ENCODE results near the gene FOXO6. TPM values are rescaled to one million over a fixed set of nuclear protein-coding genes. Genes with fewer than 3 reads are reported as not detected.

Gene FOXO6
- total RNA-seq, 6 experiments from 2014 or later = 0.12 to 0.55 (median 0.54) TPM; not detected in 3

DNA sequence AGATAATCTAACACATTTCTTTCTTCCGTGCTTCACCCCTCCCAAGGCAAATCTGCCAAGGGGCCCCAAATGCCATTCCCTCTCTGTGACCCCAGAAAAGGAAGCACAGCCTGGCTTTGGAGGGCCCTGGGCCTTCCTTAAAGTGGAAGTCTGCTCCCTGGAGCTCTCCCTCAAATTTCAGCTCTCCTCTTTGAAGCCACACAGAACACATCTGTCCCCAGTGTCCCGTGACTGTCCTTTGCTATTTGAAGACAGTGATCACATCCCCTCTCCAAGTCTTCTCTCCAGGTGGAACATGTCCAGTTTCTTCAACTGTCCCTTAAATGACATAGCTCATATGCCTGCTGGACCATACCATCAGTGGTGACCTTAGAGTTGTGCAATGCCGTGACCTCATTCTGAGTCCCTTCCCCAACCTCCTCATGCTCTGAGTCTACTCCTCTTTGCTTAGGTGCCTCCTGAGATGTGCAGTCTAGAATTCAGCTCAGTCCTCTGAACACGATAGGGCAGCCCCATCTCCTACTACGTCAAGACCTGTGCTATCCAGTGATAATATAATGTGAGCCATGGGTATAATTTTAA is 18.4 kb upstream of the FOXO6 start:
- Histone ChIP-seq H3K36me3 (no peaks in the 10 kb centered on the region), H3K27ac (no peak overlapping the region), H3K4me3 (no peak overlapping the region), H3K27me3 (no peaks in the 10 kb centered on the region), H3K9me3 (peaks cover 0 to 5% (median 0%) of the 10 kb centered on the region in 4 donors), H3K4me1 (no peaks in the 10 kb centered on the region)
- 63% methylated on average over 4 of the region's 5 CpGs for WGBS (ENCODE audit: insufficient coverage, low coverage, low lambda C conversion rate, missing lambda C conversion rate)
- DNase-seq (peak in 1 of 3 donors; percentile 31), ATAC-seq (no peak)
- intact Hi-C loops (cut with DNase I) = no loop called here
- TF ChIP-seq POLR2A (IDR thresholded peaks at IDR 0.05) = no peak
- TF ChIP-seq, protein P1, sequence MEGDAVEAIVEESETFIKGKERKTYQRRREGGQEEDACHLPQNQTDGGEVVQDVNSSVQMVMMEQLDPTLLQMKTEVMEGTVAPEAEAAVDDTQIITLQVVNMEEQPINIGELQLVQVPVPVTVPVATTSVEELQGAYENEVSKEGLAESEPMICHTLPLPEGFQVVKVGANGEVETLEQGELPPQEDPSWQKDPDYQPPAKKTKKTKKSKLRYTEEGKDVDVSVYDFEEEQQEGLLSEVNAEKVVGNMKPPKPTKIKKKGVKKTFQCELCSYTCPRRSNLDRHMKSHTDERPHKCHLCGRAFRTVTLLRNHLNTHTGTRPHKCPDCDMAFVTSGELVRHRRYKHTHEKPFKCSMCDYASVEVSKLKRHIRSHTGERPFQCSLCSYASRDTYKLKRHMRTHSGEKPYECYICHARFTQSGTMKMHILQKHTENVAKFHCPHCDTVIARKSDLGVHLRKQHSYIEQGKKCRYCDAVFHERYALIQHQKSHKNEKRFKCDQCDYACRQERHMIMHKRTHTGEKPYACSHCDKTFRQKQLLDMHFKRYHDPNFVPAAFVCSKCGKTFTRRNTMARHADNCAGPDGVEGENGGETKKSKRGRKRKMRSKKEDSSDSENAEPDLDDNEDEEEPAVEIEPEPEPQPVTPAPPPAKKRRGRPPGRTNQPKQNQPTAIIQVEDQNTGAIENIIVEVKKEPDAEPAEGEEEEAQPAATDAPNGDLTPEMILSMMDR (IDR thresholded peaks at IDR 0.05) = no peak

DNA sequence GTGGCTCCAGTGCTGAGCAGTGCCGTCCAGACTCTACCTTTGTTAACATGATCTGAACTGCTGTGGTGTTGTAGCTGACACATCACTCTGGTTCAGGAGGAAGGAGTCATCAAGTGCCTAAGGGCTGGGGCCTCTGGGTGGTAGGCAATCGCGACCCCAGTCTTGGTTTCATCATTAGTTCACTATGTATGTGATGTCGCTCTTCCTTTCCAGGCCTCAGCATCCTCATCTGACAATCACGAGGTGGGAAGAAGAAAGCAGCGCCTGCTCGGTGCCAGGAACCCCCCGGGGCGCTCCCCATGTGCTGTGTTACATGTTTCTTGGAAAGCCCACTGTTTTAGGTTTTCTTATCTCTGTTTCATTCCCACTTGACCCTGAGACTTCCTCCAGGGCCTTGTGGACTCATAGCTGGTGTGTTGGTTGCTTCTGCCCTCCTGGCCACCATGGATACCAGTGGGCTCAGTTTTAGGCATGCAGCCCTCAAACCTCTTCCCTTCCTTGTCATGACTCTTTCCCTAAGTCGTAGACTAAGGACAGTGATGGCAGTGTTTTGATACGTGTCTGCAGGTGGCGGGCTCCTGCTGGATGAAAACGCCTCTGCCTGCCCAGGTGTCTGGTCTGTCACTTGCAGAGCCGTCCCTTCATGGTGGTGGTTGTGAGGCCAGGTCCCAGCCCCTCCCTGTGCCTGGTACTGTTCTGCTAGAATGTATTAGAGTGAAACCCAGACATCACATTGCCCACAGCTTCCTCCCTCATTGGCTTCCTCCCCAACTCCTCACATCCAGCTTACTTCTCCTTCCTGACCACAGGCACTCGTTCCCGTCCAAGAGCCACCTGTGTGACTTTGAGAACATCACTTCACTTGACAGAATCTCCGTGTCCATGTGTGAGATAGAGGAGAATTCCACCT is 17.2 kb upstream of the FOXO6 start:
- WGBS (ENCODE audit: insufficient coverage, low coverage, low lambda C conversion rate, missing lambda C conversion rate) = 65% methylated on average over 7 of the region's 17 CpGs

DNA sequence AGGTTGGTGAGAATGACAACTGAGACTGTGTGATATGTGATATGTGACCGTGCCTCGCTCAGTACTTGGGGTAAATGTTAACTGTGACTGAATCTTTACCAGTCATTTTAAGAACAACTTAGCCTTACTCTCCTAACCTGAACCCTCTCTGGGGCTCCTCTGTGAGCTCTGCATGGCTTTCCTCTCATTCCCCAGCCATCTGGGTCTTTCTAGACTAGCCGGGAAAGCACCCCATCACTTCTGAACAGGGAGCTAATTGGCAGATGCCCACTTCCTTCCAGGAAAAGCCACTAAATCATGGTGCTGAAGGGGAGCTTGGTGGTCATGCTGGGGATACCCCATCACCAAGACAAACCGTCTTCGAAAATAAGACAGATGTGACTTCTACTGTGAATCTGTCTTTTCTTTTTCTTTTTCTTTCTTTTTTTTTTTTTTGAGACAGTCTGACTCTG is 16.5 kb upstream of the FOXO6 start:
- TF ChIP-seq, protein P1 (IDR thresholded peaks at IDR 0.05) = no peak
- TF ChIP-seq POLR2A (IDR thresholded peaks at IDR 0.05) = no peak
- Histone ChIP-seq H3K9me3 (no peaks in the 10 kb centered on the region), H3K4me1 (peaks cover 0 to 1% (median 0%) of the 10 kb centered on the region in 4 donors), H3K36me3 (no peaks in the 10 kb centered on the region), H3K27ac (no peak overlapping the region), H3K27me3 (no peaks in the 10 kb centered on the region), H3K4me3 (no peak overlapping the region)
- ATAC-seq = no peak
- intact Hi-C loops (cut with DNase I) = no loop called here
- DNase-seq = no peak
- 56% methylated on average over 5 of the region's 5 CpGs for WGBS (ENCODE audit: insufficient coverage, low coverage, low lambda C conversion rate, missing lambda C conversion rate)

More for the DNA sequence above, 17.2 kb upstream of the FOXO6 start:
- Histone ChIP-seq H3K9me3 (no peaks in the 10 kb centered on the region), H3K27me3 (no peaks in the 10 kb centered on the region), H3K4me3 (no peak overlapping the region), H3K4me1 (no peaks in the 10 kb centered on the region), H3K27ac (no peak overlapping the region), H3K36me3 (no peaks in the 10 kb centered on the region)
- intact Hi-C loops (cut with DNase I) = no loop called here
- TF ChIP-seq, protein P1 (IDR thresholded peaks at IDR 0.05) = no peak
- TF ChIP-seq POLR2A (IDR thresholded peaks at IDR 0.05) = no peak
- ATAC-seq (no peak), DNase-seq (peak in 1 of 3 donors; percentile 23)

DNA sequence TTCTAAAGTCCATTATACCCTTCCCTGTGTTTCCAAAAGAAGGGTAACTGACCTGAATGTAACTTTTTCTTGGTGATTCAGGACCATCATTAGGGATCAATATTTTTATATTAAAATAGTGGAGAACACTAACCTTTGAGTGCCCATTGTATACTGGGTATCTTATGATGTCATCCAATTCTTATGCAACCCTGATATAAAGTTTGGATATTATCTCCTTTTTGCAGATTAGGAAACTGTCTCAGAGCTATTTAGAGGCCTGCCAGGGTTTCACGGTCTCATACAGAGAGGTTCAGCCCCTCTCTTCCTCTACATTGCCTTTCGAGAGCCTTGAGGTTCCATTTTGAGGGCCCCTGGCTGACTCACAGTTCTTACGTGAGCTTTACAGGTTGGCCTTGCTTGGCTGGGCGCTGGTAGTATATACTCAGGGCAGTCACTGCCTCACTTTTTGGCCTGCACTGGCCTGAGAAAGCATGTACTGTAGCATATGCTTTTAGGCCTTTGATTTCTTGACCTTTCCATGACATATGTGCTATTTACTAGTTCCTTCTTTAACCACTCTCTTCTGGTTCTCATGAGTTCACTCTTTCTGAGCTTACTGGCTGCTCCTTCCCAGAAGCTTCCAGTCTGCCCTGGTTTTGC is 15.7 kb upstream of the FOXO6 start:
- peak in 1 of 3 donors; percentile 21 for DNase-seq
- WGBS (ENCODE audit: insufficient coverage, low coverage, low lambda C conversion rate, missing lambda C conversion rate) = 72% methylated on average over 3 of the region's 4 CpGs
- intact Hi-C loops (cut with DNase I) = no loop called here
- no peak overlapping the region for H3K27ac ChIP-seq
- no peak overlapping the region for H3K4me3 ChIP-seq
- no peaks in the 10 kb centered on the region for H3K27me3 ChIP-seq
- TF ChIP-seq, protein P1 (IDR thresholded peaks at IDR 0.05) = no peak
- TF ChIP-seq POLR2A (IDR thresholded peaks at IDR 0.05) = no peak
- no peak for ATAC-seq
- H3K9me3 ChIP-seq = no peaks in the 10 kb centered on the region
- no peaks in the 10 kb centered on the region for H3K36me3 ChIP-seq
- peaks cover 0 to 8% (median 0%) of the 10 kb centered on the region in 4 donors for H3K4me1 ChIP-seq

Measured in right lobe of liver (tissue), 6 donors.